Panc1 (cell line): ENCODE measurements around the gene PRUNE1. TPM values are rescaled to one million over a fixed set of nuclear protein-coding genes. Genes with fewer than 3 reads are reported as not detected.

Experiments used
- total RNA-seq: library from RNA; stranded (reverse); gene quantifications from one replicate; pipeline ENCODE4 v1.2.1, GENCODE V29; 2021; ENCODE audit not compliant: unreplicated experiment

PRUNE1 gene
- total RNA-seq, 1 experiment from 2014 or later = 16.2 TPM

Other genes starting within 250 kb of the PRUNE1 start
- 5.1 TPM for gene CTSS, start 242.7 kb upstream of the PRUNE1 start, total RNA-seq
- 4.4 TPM for gene CTSK, start 200.2 kb upstream of the PRUNE1 start, total RNA-seq
- gene ARNT, start 131.8 kb upstream of the PRUNE1 start, total RNA-seq = 36.2 TPM
- not detected for gene CTXND2, start 121.3 kb upstream of the PRUNE1 start, total RNA-seq
- 43.3 TPM for gene SETDB1, start 82.1 kb upstream of the PRUNE1 start, total RNA-seq
- gene CERS2, start 33.6 kb upstream of the PRUNE1 start, total RNA-seq = 348 TPM
- 1.2 TPM for gene ANXA9, start 26.2 kb upstream of the PRUNE1 start, total RNA-seq
- gene MINDY1, start 1.5 kb upstream of the PRUNE1 start, total RNA-seq = 15.8 TPM
- gene BNIPL, start 28.1 kb downstream of the PRUNE1 start, total RNA-seq = 0.46 TPM
- gene C1orf56, start 39.3 kb downstream of the PRUNE1 start, total RNA-seq = 2.7 TPM
- 81.2 TPM for gene CDC42SE1, start 51.2 kb downstream of the PRUNE1 start, total RNA-seq
- gene MLLT11, start 51.9 kb downstream of the PRUNE1 start, total RNA-seq = 5.0 TPM
- 8.1 TPM for gene GABPB2, start 62.3 kb downstream of the PRUNE1 start, total RNA-seq
- 5.7 TPM for gene SEMA6C, start 138.2 kb downstream of the PRUNE1 start, total RNA-seq
- not detected for gene TNFAIP8L2, start 148.2 kb downstream of the PRUNE1 start, total RNA-seq
- 5.1 TPM for gene LYSMD1, start 157.5 kb downstream of the PRUNE1 start, total RNA-seq
- gene SCNM1, start 157.7 kb downstream of the PRUNE1 start, total RNA-seq = 36.5 TPM
- gene TMOD4, start 167.5 kb downstream of the PRUNE1 start, total RNA-seq = 0.80 TPM
- 71.5 TPM for gene VPS72, start 181.7 kb downstream of the PRUNE1 start, total RNA-seq
- 78.9 TPM for gene PIP5K1A, start 190.1 kb downstream of the PRUNE1 start, total RNA-seq
- 256 TPM for gene PSMD4, start 246.3 kb downstream of the PRUNE1 start, total RNA-seq